Activated T-helper 2 cell treated with anti-CD3 and anti-CD28 coated beads, Interferon-gamma antibody, Interleukin-2, Interleukin-4, amounts not matched to agents 10 μg/mL and 5 μg/mL and 100 μg/mL, durations not matched to agents 14 hours and 24 hours and 36 hours (primary cell): ENCODE measurements around the gene MYO18A. TPM values are rescaled to one million over a fixed set of nuclear protein-coding genes. Genes with fewer than 3 reads are reported as not detected.

Experiments used
- DNase-seq: peaks from one replicate; pipeline ENCODE4 v3.0.0; 2021; ENCODE audit warnings: low spot score
- H3K27ac Mint-ChIP-seq: one replicate; pipeline ENCODE4 v1.8.0; 2021; ENCODE audit warnings: mixed read lengths
- H3K27me3 Mint-ChIP-seq: one replicate; pipeline ENCODE4 v1.8.0; 2021; ENCODE audit warnings: low read depth, mixed read lengths
- H3K36me3 Mint-ChIP-seq: one replicate; pipeline ENCODE4 v1.8.0; 2021; ENCODE audit warnings: low read depth, mixed read lengths
- H3K4me1 Mint-ChIP-seq: one replicate; pipeline ENCODE4 v1.8.0; 2021; ENCODE audit warnings: low read depth, mixed read lengths
- H3K4me3 Mint-ChIP-seq: one replicate; pipeline ENCODE4 v1.8.0; 2021; ENCODE audit warnings: low read depth, mild to moderate bottlenecking, moderate library complexity, mixed read lengths
- H3K9me3 Mint-ChIP-seq: one replicate; pipeline ENCODE4 v1.8.0; 2021; ENCODE audit warnings: mixed read lengths
- intact Hi-C: fragments of 100-400 bp; cut with micrococcal nuclease; formaldehyde crosslinking; loops from one replicate; pipeline ENCODE4 v1.15.1; 2023
- total RNA-seq: library from RNA; stranded (reverse); gene quantifications from 2 replicates; pipeline ENCODE4 v1.2.3, GENCODE V29; 2022

Gene MYO18A
- total RNA-seq, 1 donor from 2014 or later: 49.5 TPM

- Mint-ChIP-seq H3K27me3 (no peaks in the 10 kb centered on the region), H3K9me3 (no peaks in the 10 kb centered on the region), H3K36me3 (peaks cover 24% of the 10 kb centered on the region), H3K4me1 (no peaks in the 10 kb centered on the region), H3K27ac (no peak overlapping the region), H3K4me3 (no peak overlapping the region)
- no peak for DNase-seq
- intact Hi-C loops: no loop called here
Observed at GRCh38 chr17:29123111-29123510, 57.1 kb downstream of the MYO18A start.

DNA sequence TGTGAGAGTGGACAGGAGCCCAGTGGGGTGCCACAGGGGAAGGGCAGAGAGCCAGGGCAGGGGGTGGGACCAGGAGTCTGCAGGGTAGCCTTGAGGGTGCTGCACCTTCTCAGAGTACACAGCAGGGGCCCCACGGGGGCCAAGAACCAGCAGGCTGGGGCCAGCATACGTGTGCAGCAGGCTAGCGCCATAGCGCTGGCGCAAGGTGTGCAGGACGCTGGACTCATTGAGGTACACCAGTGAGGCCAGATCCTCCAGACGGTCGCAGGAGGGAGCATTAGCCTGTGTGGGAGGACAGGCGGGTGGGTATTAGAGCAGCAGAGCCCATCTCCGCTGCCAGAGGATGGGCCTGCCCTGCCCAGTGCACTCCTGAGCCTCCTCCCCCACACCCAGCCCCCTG, 58.8 kb downstream of the MYO18A start:
- no peaks in the 10 kb centered on the region for H3K9me3 Mint-ChIP-seq
- H3K27ac Mint-ChIP-seq: no peak overlapping the region
- H3K4me3 Mint-ChIP-seq: no peak overlapping the region
- no peaks in the 10 kb centered on the region for H3K27me3 Mint-ChIP-seq
- H3K36me3 Mint-ChIP-seq: peaks cover 29% of the 10 kb centered on the region
- H3K4me1 Mint-ChIP-seq: peaks cover 3% of the 10 kb centered on the region
- intact Hi-C loops: no loop called here
- no peak for DNase-seq

DNA sequence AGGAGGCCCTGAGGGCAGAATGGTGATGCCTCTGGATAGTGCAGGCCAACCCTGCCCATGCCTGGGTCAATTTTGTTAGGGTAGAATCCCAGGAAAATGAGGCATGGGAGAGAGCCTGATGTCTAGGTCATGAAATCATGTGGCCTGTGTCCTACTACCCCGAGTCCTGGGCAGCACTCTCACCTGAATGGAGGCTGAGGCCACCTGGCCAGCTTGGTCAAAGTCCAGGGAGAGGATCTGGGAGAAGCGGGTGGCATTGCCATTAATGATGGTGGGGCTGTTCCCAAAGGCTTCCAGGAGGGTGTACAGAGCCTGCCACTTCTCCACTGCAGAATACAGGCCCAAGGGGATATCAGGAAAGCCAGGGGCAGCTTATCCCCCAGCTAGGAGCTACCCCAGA, 59.8 kb downstream of the MYO18A start:
- Mint-ChIP-seq H3K4me1 (peaks cover 3% of the 10 kb centered on the region), H3K36me3 (peaks cover 32% of the 10 kb centered on the region), H3K4me3 (no peak overlapping the region), H3K9me3 (no peaks in the 10 kb centered on the region), H3K27ac (no peak overlapping the region), H3K27me3 (no peaks in the 10 kb centered on the region)
- intact Hi-C loops: no loop called here
- no peak for DNase-seq

GRCh38 chr17:29119265-29119664, 60.9 kb downstream of the MYO18A start:
- Mint-ChIP-seq H3K9me3 (no peaks in the 10 kb centered on the region), H3K27me3 (no peaks in the 10 kb centered on the region), H3K4me1 (peaks cover 3% of the 10 kb centered on the region), H3K4me3 (no peak overlapping the region), H3K36me3 (peaks cover 34% of the 10 kb centered on the region), H3K27ac (no peak overlapping the region)
- no peak for DNase-seq
- intact Hi-C loops: loop anchor here (10.0 kb wide), 1 partner anchor 394 kb away; the partner anchor contains the start of genes NEK8 and TLCD1

DNA sequence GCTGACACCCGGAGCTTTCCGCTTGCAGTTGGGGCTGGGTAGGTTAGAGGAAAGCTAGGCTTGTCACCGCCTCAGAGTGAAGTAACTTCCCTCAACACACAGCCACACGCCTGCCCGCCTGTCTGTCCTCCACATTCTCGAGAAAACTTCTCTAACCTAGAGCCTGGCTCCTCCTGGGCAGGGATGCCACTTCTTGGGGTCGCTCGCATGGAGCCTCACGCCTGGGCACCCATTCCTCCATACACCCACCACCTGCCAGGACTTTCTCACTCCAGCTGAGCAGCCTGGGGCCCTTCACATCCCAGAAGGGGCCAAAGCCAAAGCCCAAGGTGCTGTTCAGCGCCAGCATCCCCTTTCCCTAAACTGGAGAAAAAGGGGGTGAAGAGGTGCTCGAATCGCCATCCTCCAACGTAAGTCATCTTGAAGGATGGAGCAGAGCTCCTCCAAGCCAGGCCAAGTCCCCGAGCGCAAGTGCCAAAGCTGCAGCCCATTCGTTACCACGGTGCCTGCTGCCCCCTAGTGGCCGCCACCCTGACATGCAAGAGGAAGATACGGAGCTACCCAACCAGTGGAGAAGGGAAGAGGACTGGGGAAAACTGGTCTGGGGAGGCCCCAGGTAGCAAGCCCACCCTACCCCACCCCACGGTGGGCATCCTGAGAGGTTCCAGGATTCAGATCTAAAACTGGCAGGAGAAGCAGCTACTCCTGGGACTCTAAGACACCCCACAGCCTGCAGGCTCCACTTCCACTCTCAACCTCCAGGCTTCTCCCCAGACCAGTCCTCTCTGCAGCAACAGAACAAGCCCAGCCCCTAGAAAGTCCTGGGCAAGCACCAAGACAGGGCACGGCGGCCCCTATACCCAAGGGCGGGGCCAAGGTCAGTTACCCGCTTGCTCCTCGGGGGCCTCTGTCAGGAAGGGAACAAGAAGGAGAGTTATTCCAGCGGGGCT, 63.1 kb downstream of the MYO18A start:
- Mint-ChIP-seq H3K4me1 (peaks cover 3% of the 10 kb centered on the region), H3K4me3 (no peak overlapping the region), H3K27ac (peak overlapping the region; percentile 19), H3K27me3 (no peaks in the 10 kb centered on the region), H3K36me3 (peaks cover 41% of the 10 kb centered on the region), H3K9me3 (no peaks in the 10 kb centered on the region)
- intact Hi-C loops: loop anchor here (10.0 kb wide), 1 partner anchor 392 kb away; the partner anchor contains the start of genes NEK8 and TLCD1
- DNase-seq: peak; percentile 60

- peaks cover 44% of the 10 kb centered on the region for H3K36me3 Mint-ChIP-seq
Observed at GRCh38 chr17:29115961-29116803, 64.0 kb downstream of the MYO18A start.

GRCh38 chr17:29115435-29115834, 64.8 kb downstream of the MYO18A start:
- Mint-ChIP-seq H3K9me3 (no peaks in the 10 kb centered on the region), H3K4me3 (no peak overlapping the region), H3K27ac (no peak overlapping the region), H3K36me3 (peaks cover 47% of the 10 kb centered on the region), H3K27me3 (no peaks in the 10 kb centered on the region), H3K4me1 (peaks cover 3% of the 10 kb centered on the region)
- no peak for DNase-seq
- intact Hi-C loops: loop anchor here (10.0 kb wide), 1 partner anchor 391 kb away; the partner anchor contains the start of genes NEK8 and TLCD1

More at GRCh38 chr17:29115961-29116803, 64.0 kb downstream of the MYO18A start:
- H3K27me3 Mint-ChIP-seq: no peaks in the 10 kb centered on the region
- H3K4me3 Mint-ChIP-seq: no peak overlapping the region
- no peaks in the 10 kb centered on the region for H3K9me3 Mint-ChIP-seq
- peaks cover 3% of the 10 kb centered on the region for H3K4me1 Mint-ChIP-seq
- H3K27ac Mint-ChIP-seq: no peak overlapping the region
- intact Hi-C loops: loop anchor here (10.0 kb wide), 1 partner anchor 391 kb away; the partner anchor contains the start of genes NEK8 and TLCD1
- peak; percentile 26 for DNase-seq

DNA sequence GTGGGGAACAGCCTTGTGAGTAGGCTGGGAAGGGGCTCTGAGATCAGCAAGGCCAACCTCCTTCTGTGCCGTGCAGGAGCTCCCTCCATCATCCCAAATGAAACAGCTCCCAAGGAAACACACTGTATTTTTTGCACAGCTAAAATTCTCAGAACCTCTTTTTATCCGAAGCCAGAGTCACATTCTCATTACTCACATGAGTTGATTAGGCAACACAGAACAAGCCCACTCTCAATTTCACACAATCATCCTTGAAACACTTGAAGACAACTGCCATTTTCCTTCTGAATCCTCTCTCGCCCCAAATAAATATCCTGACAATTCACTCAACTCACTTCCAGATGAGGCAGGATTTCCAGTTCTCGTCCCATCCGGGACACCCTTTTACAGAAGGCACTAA, 66.1 kb downstream of the MYO18A start:
- Mint-ChIP-seq H3K4me3 (no peak overlapping the region), H3K27me3 (no peaks in the 10 kb centered on the region), H3K27ac (no peak overlapping the region), H3K36me3 (peaks cover 41% of the 10 kb centered on the region), H3K4me1 (peaks cover 3% of the 10 kb centered on the region), H3K9me3 (no peaks in the 10 kb centered on the region)
- no peak for DNase-seq
- intact Hi-C loops: loop anchor here (10.0 kb wide), 1 partner anchor 389 kb away; the partner anchor contains the start of genes NEK8 and TLCD1

DNA sequence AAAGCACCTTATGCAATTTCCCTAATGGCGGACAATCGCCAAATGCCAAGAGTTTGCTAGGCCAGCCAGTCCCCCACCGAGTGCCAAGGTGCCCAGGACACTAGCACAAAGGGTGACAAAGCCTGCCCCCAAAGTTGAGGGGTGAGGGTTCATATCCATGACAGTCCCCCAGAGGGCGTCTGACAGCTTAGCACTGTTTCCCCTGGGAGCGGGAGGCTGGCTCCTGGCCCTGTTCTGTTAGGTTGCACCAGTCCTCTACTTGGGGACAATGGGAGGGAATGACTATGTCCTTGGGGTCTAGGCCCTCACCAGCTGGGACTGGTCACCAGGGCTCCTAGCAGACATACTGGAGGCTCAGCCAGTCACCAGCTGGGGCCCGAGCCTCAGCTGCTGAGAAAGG, 66.9 kb downstream of the MYO18A start:
- no peak for DNase-seq
- Mint-ChIP-seq H3K27me3 (no peaks in the 10 kb centered on the region), H3K9me3 (no peaks in the 10 kb centered on the region), H3K27ac (no peak overlapping the region), H3K36me3 (peaks cover 39% of the 10 kb centered on the region), H3K4me1 (peaks cover 3% of the 10 kb centered on the region), H3K4me3 (no peak overlapping the region)
- intact Hi-C loops: loop anchor here (10.0 kb wide), 1 partner anchor 389 kb away; the partner anchor contains the start of genes NEK8 and TLCD1

DNA sequence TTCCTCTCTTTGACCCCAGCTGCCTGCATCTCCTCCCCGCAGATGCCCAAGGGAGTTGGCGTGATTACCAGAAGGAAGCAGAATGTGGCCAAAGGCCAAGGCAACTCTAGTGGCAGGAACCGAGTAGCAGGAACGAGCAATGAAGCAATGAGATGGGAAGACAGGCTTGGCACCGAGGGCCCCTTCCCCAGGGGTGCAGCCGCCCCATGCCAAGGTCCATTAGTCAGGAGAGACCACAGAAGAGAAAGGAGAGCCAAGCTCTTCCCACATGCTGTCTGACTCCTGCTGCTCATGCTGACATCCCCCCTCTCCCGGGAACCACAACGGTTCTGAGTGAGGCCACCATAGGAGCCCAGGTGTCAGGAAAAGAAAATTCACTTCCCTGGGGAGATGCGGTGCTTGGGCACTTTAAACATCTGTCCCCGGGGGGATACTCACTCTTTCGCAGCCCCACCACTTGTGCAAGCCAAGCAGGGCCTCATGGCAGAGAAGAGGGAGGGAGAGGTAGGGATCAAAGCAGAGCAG, 67.4 kb downstream of the MYO18A start:
- Mint-ChIP-seq H3K27ac (no peak overlapping the region), H3K4me3 (no peak overlapping the region), H3K36me3 (peaks cover 42% of the 10 kb centered on the region), H3K9me3 (no peaks in the 10 kb centered on the region), H3K4me1 (peaks cover 3% of the 10 kb centered on the region), H3K27me3 (no peaks in the 10 kb centered on the region)
- intact Hi-C loops: loop anchor here (10.0 kb wide), 1 partner anchor 388 kb away; the partner anchor contains the start of genes NEK8 and TLCD1
- DNase-seq: no peak

GRCh38 chr17:29111816-29112499, 68.2 kb downstream of the MYO18A start:
- no peaks in the 10 kb centered on the region for H3K9me3 Mint-ChIP-seq
- intact Hi-C loops: loop anchor here (2.0 to 10.0 kb wide), 2 partner anchors 147 to 387 kb away; partner anchors contain the start of genes NEK8 and TLCD1
- H3K36me3 Mint-ChIP-seq: peaks cover 40% of the 10 kb centered on the region
- H3K27me3 Mint-ChIP-seq: no peaks in the 10 kb centered on the region
- DNase-seq: peak; percentile 48
- H3K4me1 Mint-ChIP-seq: peaks cover 2% of the 10 kb centered on the region
- H3K4me3 Mint-ChIP-seq: no peak overlapping the region
- no peak overlapping the region for H3K27ac Mint-ChIP-seq

- H3K27ac Mint-ChIP-seq: no peak overlapping the region
Observed at GRCh38 chr17:29110372-29110757, 69.8 kb downstream of the MYO18A start.

More at GRCh38 chr17:29110372-29110757, 69.8 kb downstream of the MYO18A start:
- H3K9me3 Mint-ChIP-seq: no peaks in the 10 kb centered on the region
- no peaks in the 10 kb centered on the region for H3K27me3 Mint-ChIP-seq
- H3K4me1 Mint-ChIP-seq: no peaks in the 10 kb centered on the region
- H3K36me3 Mint-ChIP-seq: peaks cover 43% of the 10 kb centered on the region
- intact Hi-C loops: loop anchor here (2.0 to 10.0 kb wide), 2 partner anchors 146 to 386 kb away; partner anchors contain the start of genes NEK8 and TLCD1
- no peak overlapping the region for H3K4me3 Mint-ChIP-seq
- DNase-seq: no peak
